ENCODE results near the gene FANCI. TPM values are rescaled to one million over a fixed set of nuclear protein-coding genes. Genes with fewer than 3 reads are reported as not detected.

Gene FANCI
- total and polyA plus RNA-seq, 2 of the 13 experiments (the other 11 are each of a cell fraction or from before 2014, with no cell fraction given): 15.7 to 68.8 TPM

DNA sequence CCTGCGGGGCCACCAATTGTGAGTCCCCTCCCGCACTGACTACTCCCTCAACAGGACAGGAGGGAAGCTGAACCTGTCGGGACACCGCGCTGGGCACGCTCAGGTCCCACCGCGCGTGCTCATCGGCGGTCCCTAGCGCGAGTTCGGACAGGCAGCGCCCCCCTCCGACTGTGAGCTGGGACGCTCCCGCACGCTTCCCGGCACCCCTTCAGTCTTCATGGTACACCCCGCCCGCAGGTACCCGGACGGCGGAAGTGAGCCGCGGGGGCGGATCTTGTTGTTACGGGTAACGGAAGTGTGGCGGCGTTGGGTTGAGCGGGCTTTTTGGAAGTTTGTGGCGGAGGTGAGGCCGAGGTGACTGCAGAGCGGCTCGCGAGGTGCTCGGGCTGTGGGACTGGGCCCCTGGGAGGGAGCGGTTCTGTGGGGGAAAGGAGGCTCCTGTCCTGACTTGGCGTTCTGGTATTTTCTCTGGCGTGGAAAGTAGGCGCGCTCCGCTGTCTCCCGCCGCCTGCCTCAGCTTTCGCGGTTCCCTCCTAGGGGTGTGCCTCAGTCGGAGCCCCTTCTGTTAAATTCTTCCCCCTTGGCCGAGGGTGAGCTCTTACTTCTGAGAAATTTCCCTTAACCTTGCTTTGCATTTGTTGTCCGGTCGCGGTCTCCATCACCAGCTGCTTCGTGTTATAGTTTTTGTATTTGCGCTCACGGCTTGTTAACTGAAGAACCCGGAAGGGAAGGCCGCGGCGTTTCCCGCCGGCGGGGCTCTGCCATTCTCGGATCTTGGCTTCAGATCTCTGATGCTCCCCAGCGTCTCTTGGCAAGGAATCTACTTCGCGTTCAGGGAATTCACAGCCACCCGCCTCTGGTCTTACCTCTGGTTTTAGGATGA lies at the start of gene FANCI (continued):
- TF ChIP-seq, protein P1, sequence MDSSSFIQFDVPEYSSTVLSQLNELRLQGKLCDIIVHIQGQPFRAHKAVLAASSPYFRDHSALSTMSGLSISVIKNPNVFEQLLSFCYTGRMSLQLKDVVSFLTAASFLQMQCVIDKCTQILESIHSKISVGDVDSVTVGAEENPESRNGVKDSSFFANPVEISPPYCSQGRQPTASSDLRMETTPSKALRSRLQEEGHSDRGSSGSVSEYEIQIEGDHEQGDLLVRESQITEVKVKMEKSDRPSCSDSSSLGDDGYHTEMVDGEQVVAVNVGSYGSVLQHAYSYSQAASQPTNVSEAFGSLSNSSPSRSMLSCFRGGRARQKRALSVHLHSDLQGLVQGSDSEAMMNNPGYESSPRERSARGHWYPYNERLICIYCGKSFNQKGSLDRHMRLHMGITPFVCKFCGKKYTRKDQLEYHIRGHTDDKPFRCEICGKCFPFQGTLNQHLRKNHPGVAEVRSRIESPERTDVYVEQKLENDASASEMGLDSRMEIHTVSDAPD (CRISPR knock-in tag; IDR thresholded peaks at IDR 0.05): 0 out of 2 replicates have a peak, but pooled peaks have one; percentile 33
- TF ChIP-seq PAF1 (CRISPR knock-in tag; IDR thresholded peaks at IDR 0.05): no peak
- peak; percentile 89; the same call in 1 of the 2 replicates for TF ChIP-seq REPIN1 (CRISPR knock-in tag; IDR thresholded peaks at IDR 0.05; ENCODE audit: borderline replicate concordance, low read depth)
- TF ChIP-seq, protein P2, sequence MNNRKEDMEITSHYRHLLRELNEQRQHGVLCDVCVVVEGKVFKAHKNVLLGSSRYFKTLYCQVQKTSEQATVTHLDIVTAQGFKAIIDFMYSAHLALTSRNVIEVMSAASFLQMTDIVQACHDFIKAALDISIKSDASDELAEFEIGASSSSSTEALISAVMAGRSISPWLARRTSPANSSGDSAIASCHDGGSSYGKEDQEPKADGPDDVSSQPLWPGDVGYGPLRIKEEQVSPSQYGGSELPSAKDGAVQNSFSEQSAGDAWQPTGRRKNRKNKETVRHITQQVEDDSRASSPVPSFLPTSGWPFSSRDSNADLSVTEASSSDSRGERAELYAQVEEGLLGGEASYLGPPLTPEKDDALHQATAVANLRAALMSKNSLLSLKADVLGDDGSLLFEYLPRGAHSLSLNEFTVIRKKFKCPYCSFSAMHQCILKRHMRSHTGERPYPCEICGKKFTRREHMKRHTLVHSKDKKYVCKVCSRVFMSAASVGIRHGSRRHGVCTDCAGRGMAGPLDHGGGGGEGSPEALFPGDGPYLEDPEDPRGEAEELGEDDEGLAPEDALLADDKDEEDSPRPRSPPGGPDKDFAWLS (CRISPR knock-in tag; IDR thresholded peaks at IDR 0.05; ENCODE audit: borderline replicate concordance): no peak
- TF ChIP-seq, protein P3, sequence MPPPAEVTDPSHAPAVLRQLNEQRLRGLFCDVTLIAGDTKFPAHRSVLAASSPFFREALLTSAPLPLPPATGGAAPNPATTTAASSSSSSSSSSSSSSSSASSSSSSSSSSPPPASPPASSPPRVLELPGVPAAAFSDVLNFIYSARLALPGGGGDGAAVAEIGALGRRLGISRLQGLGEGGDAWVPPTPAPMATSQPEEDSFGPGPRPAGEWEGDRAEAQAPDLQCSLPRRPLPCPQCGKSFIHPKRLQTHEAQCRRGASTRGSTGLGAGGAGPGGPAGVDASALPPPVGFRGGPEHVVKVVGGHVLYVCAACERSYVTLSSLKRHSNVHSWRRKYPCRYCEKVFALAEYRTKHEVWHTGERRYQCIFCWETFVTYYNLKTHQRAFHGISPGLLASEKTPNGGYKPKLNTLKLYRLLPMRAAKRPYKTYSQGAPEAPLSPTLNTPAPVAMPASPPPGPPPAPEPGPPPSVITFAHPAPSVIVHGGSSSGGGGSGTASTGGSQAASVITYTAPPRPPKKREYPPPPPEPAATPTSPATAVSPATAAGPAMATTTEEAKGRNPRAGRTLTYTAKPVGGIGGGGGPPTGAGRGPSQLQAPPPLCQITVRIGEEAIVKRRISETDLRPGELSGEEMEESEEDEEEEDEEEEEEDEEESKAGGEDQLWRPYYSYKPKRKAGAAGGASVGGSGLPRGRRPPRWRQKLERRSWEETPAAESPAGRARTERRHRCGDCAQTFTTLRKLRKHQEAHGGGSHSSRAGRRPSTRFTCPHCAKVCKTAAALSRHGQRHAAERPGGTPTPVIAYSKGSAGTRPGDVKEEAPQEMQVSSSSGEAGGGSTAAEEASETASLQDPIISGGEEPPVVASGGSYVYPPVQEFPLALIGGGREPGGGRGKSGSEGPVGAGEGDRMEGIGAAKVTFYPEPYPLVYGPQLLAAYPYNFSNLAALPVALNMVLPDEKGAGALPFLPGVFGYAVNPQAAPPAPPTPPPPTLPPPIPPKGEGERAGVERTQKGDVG (CRISPR knock-in tag; IDR thresholded peaks at IDR 0.05; ENCODE audit: borderline replicate concordance): no peak; the same call in 1 of the 2 replicates
- TF ChIP-seq SRSF9 (IDR thresholded peaks at IDR 0.05; ENCODE audit: borderline replicate concordance, insufficient read depth, low read depth, low read length, poor library complexity, severe bottlenecking): no peak
- TF ChIP-seq ZBTB38 (CRISPR knock-in tag; IDR thresholded peaks at IDR 0.05): peak; percentile 46; the same call in 1 of the 2 replicates
- TF ChIP-seq ZNF776 (CRISPR knock-in tag; IDR thresholded peaks at IDR 0.05): peak; percentile 37; the same call in 1 of the 2 replicates
- TF ChIP-seq, protein P4, sequence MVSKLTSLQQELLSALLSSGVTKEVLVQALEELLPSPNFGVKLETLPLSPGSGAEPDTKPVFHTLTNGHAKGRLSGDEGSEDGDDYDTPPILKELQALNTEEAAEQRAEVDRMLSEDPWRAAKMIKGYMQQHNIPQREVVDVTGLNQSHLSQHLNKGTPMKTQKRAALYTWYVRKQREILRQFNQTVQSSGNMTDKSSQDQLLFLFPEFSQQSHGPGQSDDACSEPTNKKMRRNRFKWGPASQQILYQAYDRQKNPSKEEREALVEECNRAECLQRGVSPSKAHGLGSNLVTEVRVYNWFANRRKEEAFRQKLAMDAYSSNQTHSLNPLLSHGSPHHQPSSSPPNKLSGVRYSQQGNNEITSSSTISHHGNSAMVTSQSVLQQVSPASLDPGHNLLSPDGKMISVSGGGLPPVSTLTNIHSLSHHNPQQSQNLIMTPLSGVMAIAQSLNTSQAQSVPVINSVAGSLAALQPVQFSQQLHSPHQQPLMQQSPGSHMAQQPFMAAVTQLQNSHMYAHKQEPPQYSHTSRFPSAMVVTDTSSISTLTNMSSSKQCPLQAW (CRISPR knock-in tag; IDR thresholded peaks at IDR 0.05): peak; percentile 89
- TF ChIP-seq CBX5 (CRISPR knock-in tag; IDR thresholded peaks at IDR 0.05; ENCODE audit: borderline replicate concordance): peak; percentile 65; the same call in 1 of the 2 replicates
- no peak for TF ChIP-seq ZNF382 (CRISPR knock-in tag; IDR thresholded peaks at IDR 0.05; ENCODE audit: borderline replicate concordance)
- TF ChIP-seq BCL6 (CRISPR knock-in tag; IDR thresholded peaks at IDR 0.05): peak; percentile 49
- TF ChIP-seq, protein P5, sequence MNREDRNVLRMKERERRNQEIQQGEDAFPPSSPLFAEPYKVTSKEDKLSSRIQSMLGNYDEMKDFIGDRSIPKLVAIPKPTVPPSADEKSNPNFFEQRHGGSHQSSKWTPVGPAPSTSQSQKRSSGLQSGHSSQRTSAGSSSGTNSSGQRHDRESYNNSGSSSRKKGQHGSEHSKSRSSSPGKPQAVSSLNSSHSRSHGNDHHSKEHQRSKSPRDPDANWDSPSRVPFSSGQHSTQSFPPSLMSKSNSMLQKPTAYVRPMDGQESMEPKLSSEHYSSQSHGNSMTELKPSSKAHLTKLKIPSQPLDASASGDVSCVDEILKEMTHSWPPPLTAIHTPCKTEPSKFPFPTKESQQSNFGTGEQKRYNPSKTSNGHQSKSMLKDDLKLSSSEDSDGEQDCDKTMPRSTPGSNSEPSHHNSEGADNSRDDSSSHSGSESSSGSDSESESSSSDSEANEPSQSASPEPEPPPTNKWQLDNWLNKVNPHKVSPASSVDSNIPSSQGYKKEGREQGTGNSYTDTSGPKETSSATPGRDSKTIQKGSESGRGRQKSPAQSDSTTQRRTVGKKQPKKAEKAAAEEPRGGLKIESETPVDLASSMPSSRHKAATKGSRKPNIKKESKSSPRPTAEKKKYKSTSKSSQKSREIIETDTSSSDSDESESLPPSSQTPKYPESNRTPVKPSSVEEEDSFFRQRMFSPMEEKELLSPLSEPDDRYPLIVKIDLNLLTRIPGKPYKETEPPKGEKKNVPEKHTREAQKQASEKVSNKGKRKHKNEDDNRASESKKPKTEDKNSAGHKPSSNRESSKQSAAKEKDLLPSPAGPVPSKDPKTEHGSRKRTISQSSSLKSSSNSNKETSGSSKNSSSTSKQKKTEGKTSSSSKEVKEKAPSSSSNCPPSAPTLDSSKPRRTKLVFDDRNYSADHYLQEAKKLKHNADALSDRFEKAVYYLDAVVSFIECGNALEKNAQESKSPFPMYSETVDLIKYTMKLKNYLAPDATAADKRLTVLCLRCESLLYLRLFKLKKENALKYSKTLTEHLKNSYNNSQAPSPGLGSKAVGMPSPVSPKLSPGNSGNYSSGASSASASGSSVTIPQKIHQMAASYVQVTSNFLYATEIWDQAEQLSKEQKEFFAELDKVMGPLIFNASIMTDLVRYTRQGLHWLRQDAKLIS (CRISPR knock-in tag; IDR thresholded peaks at IDR 0.05): no peak
- no peak; the same call in 1 of the 2 replicates for TF ChIP-seq YEATS4 (CRISPR knock-in tag; IDR thresholded peaks at IDR 0.05; ENCODE audit: borderline replicate concordance)

All from HepG2 (cell line).